HK-2 (cell line): ENCODE measurements around the gene GABBR1.

Experiments used
- DNase-seq: peaks from one replicate; pipeline ENCODE4 v3.0.0-alpha.2; 2018; ENCODE audit not compliant: unreplicated experiment

The GABBR1 gene

GRCh38 chr6:29620630-29621029 is 12.4 kb downstream of the GABBR1 start:
- DNase-seq, result no peak

- no peak for DNase-seq
Observed at GRCh38 chr6:29619578-29620160, 13.3 kb downstream of the GABBR1 start.

GRCh38 chr6:29617782-29618554 is 15.0 kb downstream of the GABBR1 start:
- no peak for DNase-seq

GRCh38 chr6:29611426-29611825 is 21.6 kb downstream of the GABBR1 start:
- no peak for DNase-seq

- DNase-seq, result no peak
Observed at GRCh38 chr6:29610540-29610939, 22.4 kb downstream of the GABBR1 start.

GRCh38 chr6:29608131-29608530 is 24.9 kb downstream of the GABBR1 start:
- no peak for DNase-seq

- no peak for DNase-seq
Observed at GRCh38 chr6:29603930-29604329, 29.1 kb downstream of the GABBR1 start.

GRCh38 chr6:29603456-29603855 is 29.5 kb downstream of the GABBR1 start:
- no peak for DNase-seq

GRCh38 chr6:29602564-29603361 is 30.2 kb downstream of the GABBR1 start:
- DNase-seq, result no peak

- DNase-seq, result no peak
Observed at GRCh38 chr6:29598172-29598747, 34.7 kb downstream of the GABBR1 start.

- DNase-seq, result no peak
Observed at GRCh38 chr6:29597184-29597583, 35.8 kb downstream of the GABBR1 start.

- no peak for DNase-seq
Observed at GRCh38 chr6:29596381-29596900, 36.5 kb downstream of the GABBR1 start.

GRCh38 chr6:29593199-29593855 is 39.7 kb downstream of the GABBR1 start:
- DNase-seq, result no peak

GRCh38 chr6:29591677-29592076 is 41.3 kb downstream of the GABBR1 start:
- DNase-seq, result no peak

GRCh38 chr6:29590218-29590808 is 42.7 kb downstream of the GABBR1 start:
- DNase-seq, result no peak

GRCh38 chr6:29589423-29590048 is 43.4 kb downstream of the GABBR1 start:
- peak; percentile 33 for DNase-seq

GRCh38 chr6:29584821-29585220 is 48.2 kb downstream of the GABBR1 start, which contains the start of gene OR2H2:
Gene OR2H2, plus strand, starts transcription at chr6:29585121. Its CDS starts 2,824 bp downstream, at chr6:29587945.
- DNase-seq, result no peak

- DNase-seq, result no peak
Observed at GRCh38 chr6:29577544-29577943, 55.4 kb downstream of the GABBR1 start.

- no peak for DNase-seq
Observed at GRCh38 chr6:29576056-29576455, 56.9 kb downstream of the GABBR1 start.

- no peak for DNase-seq
Observed at GRCh38 chr6:29567991-29568390, 65.0 kb downstream of the GABBR1 start.

GRCh38 chr6:29567541-29567940 is 65.4 kb downstream of the GABBR1 start:
- DNase-seq, result no peak
